Measurements from ENCODE around the gene RAB11FIP3.
"Not testable (repeated sequence)": the region's sequence is repeated elsewhere in the genome, so short reads cannot be mapped to it uniquely, and the experiment has no call there.

GRCh38 chr16:507527-507926 lies 82.1 kb downstream of the RAB11FIP3 start:
- not testable (repeated sequence) for TF ChIP-seq CTCF, POLR2A (IDR thresholded peaks at IDR 0.05)
